ENCODE measurements around the gene PRC1.
"Not testable (repeated sequence)": the region's sequence is repeated elsewhere in the genome, so short reads cannot be mapped to it uniquely, and the experiment has no call there.

Gene PRC1

DNA sequence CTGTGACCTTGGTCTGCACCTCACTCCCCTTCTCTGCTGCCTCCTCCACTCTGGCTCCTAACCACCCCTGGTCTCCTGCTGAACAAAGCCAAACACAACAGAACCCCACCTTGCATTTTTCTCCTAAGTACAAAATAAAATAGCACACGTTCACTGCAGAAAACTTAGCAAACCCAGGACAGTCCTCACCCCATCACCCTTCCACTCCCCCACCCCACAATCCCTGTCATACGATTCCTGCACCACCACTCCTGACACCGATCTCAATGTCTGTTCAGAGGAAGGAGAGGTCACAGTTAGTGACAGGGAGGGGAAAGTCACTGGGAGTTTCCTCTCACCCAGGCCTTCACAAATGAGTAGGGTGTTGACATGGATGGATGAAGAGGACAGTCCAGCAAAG, 23.8 kb upstream of the PRC1 start:
- in situ Hi-C loops (cut with MboI; ENCODE audit: low sequenced_read_pairs, unreplicated experiment) = no loop called here
- DNase-seq (ENCODE audit: low spot score) = no peak
- TF ChIP-seq, protein P1, sequence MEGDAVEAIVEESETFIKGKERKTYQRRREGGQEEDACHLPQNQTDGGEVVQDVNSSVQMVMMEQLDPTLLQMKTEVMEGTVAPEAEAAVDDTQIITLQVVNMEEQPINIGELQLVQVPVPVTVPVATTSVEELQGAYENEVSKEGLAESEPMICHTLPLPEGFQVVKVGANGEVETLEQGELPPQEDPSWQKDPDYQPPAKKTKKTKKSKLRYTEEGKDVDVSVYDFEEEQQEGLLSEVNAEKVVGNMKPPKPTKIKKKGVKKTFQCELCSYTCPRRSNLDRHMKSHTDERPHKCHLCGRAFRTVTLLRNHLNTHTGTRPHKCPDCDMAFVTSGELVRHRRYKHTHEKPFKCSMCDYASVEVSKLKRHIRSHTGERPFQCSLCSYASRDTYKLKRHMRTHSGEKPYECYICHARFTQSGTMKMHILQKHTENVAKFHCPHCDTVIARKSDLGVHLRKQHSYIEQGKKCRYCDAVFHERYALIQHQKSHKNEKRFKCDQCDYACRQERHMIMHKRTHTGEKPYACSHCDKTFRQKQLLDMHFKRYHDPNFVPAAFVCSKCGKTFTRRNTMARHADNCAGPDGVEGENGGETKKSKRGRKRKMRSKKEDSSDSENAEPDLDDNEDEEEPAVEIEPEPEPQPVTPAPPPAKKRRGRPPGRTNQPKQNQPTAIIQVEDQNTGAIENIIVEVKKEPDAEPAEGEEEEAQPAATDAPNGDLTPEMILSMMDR (IDR thresholded peaks at IDR 0.05; ENCODE audit: borderline replicate concordance, control extremely low read depth, extremely low read depth, insufficient read depth, missing control alignments) = no peak

- DNase-seq (ENCODE audit: low spot score) = no peak
- in situ Hi-C loops (cut with MboI; ENCODE audit: low sequenced_read_pairs, unreplicated experiment) = no loop called here
- TF ChIP-seq, protein P1 (IDR thresholded peaks at IDR 0.05; ENCODE audit: borderline replicate concordance, control extremely low read depth, extremely low read depth, insufficient read depth, missing control alignments) = no peak
Observed at GRCh38 chr15:91017716-91018115, 23.4 kb upstream of the PRC1 start.

DNA sequence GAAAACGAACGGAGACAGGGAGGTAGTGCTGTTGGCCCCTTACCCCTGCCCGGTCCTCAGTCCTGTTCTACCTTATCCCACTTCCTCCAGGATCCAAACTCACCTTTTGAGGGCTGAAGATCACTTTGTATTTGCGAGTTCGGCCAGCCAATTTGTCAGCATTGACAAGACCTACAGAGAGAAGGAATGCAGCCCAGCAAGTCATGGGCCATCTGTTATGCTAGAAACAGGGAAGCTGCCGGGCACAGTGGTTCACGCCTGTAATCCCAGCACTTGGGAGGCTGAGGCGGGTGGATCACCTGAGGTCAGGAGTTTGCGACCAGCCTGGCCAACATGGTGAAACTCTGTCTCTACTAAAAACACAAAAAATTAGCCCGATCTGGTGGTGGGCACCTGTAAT, 19.4 kb upstream of the PRC1 start:
- DNase-seq (ENCODE audit: low spot score); in situ Hi-C loops (cut with MboI; ENCODE audit: low sequenced_read_pairs, unreplicated experiment): not testable (repeated sequence)

DNA sequence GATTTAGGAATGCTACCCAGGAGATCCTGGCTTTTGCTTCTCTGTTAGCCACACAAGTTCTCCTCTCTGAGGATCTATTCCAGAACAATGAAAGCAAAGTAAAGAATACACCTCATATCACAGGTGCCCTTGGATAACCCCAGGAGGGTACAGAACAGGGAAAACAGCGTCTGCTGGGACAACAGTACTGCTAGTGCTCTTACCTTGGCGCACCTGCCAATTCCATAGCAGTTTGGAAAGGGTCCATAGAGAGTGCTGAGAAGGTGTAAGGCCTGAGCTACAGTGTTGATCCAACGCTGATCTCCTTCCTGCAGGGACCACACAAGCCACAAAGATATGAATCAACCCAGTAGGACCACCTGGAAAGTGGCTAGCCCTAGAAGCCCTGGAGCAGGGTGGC, 12.9 kb upstream of the PRC1 start:
- no peak for DNase-seq (ENCODE audit: low spot score)
- TF ChIP-seq, protein P1 (IDR thresholded peaks at IDR 0.05; ENCODE audit: borderline replicate concordance, control extremely low read depth, extremely low read depth, insufficient read depth, missing control alignments) = no peak
- in situ Hi-C loops (cut with MboI; ENCODE audit: low sequenced_read_pairs, unreplicated experiment) = no loop called here

- TF ChIP-seq, protein P1 (IDR thresholded peaks at IDR 0.05; ENCODE audit: borderline replicate concordance, control extremely low read depth, extremely low read depth, insufficient read depth, missing control alignments) = no peak
- no peak for DNase-seq (ENCODE audit: low spot score)
- in situ Hi-C loops (cut with MboI; ENCODE audit: low sequenced_read_pairs, unreplicated experiment) = no loop called here
Observed at GRCh38 chr15:91001209-91001608, 6.9 kb upstream of the PRC1 start.

- no peak for DNase-seq (ENCODE audit: low spot score)
- TF ChIP-seq, protein P1 (IDR thresholded peaks at IDR 0.05; ENCODE audit: borderline replicate concordance, control extremely low read depth, extremely low read depth, insufficient read depth, missing control alignments) = no peak
- in situ Hi-C loops (cut with MboI; ENCODE audit: low sequenced_read_pairs, unreplicated experiment) = no loop called here
Observed at GRCh38 chr15:90998737-90999136, 4.4 kb upstream of the PRC1 start.

- in situ Hi-C loops (cut with MboI; ENCODE audit: low sequenced_read_pairs, unreplicated experiment) = no loop called here
Observed at GRCh38 chr15:90994059-90994416, 297 bp downstream of the PRC1 start.

More at GRCh38 chr15:90994059-90994416, 297 bp downstream of the PRC1 start:
- TF ChIP-seq, protein P1 (IDR thresholded peaks at IDR 0.05; ENCODE audit: borderline replicate concordance, control extremely low read depth, extremely low read depth, insufficient read depth, missing control alignments) = no peak
- DNase-seq (ENCODE audit: low spot score) = peak; percentile 48
